Ishikawa (cell line): ENCODE data around the gene FAM120B.

Source experiments
- CEBPB ChIP-seq: IDR thresholded peaks from 2 replicates; pipeline ENCODE4 v1.6.1; 2012
- CREB1 ChIP-seq: IDR thresholded peaks from 2 replicates; pipeline ENCODE4 v1.6.1; 2012; ENCODE audit warnings: low read depth
- EGR1 ChIP-seq: IDR thresholded peaks from 2 replicates; pipeline ENCODE4 v1.6.1; 2012
- EP300 ChIP-seq: IDR thresholded peaks from 2 replicates; pipeline ENCODE4 v1.6.1; 2012; ENCODE audit warnings: borderline replicate concordance
- FOXM1 ChIP-seq: IDR thresholded peaks from 2 replicates; pipeline ENCODE4 v1.6.1; 2012; ENCODE audit warnings: low read depth, borderline replicate concordance
- MAX ChIP-seq: IDR thresholded peaks from 2 replicates; pipeline ENCODE4 v1.6.1; 2012
- NFIC ChIP-seq: IDR thresholded peaks from 2 replicates; pipeline ENCODE4 v1.6.1; 2012
- RAD21 ChIP-seq: IDR thresholded peaks from 2 replicates; pipeline ENCODE4 v1.6.1; 2012; ENCODE audit warnings: low read depth
- REST ChIP-seq: IDR thresholded peaks from 2 replicates; pipeline ENCODE4 v1.6.1; 2012; ENCODE audit warnings: low read depth, mild to moderate bottlenecking
- TAF1 ChIP-seq: IDR thresholded peaks from 2 replicates; pipeline ENCODE4 v1.6.1; 2012; ENCODE audit warnings: low read depth, mild to moderate bottlenecking
- TCF12 ChIP-seq: IDR thresholded peaks from 2 replicates; pipeline ENCODE4 v1.6.1; 2012; ENCODE audit warnings: low read depth
- TEAD4 ChIP-seq: IDR thresholded peaks from 2 replicates; pipeline ENCODE4 v1.6.1; 2012
- YY1 ChIP-seq: IDR thresholded peaks from 2 replicates; pipeline ENCODE4 v1.6.1; 2012; ENCODE audit warnings: low read depth
- ZBTB7A ChIP-seq: IDR thresholded peaks from 2 replicates; pipeline ENCODE4 v1.6.1; 2012; ENCODE audit warnings: low read depth
- TF ChIP-seq, protein P1 (sequence below): IDR thresholded peaks from 2 replicates; pipeline ENCODE4 v1.6.1; 2012

Gene FAM120B

DNA sequence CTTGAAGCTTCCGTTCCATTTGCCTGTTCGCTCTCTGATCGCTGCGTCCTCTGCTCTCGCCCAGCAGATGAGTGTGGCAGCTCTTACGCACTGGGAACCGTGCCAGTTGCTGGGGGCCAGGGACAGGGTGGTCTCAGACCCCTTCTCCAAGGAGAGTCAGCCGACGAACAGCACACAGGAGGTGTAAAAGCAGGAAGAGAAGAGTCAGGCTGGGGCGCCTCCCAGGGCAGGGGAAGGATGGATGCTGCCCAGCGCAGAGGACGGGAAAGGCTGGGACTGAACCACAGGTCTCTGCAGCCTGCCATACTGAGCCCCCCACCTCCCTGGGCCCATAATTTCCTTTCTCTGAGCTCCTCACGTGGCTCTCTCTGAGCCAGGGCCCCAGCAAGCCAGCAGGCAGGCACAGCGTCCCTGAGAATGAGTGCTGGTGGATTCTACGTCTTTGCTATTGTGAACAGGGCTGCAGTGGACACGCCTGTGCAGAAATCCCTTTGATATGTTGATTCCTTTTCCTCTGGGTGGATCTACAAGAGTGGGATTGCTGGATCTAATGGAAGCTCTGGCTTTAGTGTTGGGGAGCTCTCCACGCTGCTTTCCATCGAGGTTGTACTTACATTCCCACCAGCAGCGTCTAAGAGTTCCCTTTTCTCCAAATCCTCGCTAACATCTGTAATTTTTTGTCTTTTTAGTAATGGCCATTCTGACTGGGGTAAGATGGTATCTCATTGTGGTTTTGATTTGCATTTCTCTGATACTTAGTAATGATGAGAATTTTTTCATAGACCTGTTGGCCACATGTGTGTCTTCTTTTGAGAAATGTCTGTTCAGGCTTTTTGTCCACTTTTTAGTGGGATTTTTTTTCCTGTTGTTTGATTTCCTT lies 142.4 kb downstream of the FAM120B start:
- TF ChIP-seq TAF1 (no peak), ZBTB7A (no peak), EP300 (no peak), CREB1 (no peak), CEBPB (no peak), RAD21 (no peak), TCF12 (no peak), TEAD4 (no peak), MAX (no peak), YY1 (no peak), REST (no peak), EGR1 (no peak), NFIC (no peak), FOXM1 (no peak)
- TF ChIP-seq, protein P1, sequence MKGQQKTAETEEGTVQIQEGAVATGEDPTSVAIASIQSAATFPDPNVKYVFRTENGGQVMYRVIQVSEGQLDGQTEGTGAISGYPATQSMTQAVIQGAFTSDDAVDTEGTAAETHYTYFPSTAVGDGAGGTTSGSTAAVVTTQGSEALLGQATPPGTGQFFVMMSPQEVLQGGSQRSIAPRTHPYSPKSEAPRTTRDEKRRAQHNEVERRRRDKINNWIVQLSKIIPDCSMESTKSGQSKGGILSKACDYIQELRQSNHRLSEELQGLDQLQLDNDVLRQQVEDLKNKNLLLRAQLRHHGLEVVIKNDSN = no peak

GRCh38 chr6:170449835-170450753 lies 143.5 kb downstream of the FAM120B start:
- no peak for TF ChIP-seq RAD21
- no peak for TF ChIP-seq FOXM1
- TF ChIP-seq REST = no peak
- no peak for TF ChIP-seq EP300
- TF ChIP-seq, protein P1 = no peak
- no peak for TF ChIP-seq NFIC
- no peak for TF ChIP-seq ZBTB7A
- TF ChIP-seq CEBPB = no peak
- TF ChIP-seq TAF1 = no peak
- no peak for TF ChIP-seq EGR1
- no peak for TF ChIP-seq TCF12
- TF ChIP-seq TEAD4 = no peak
- no peak for TF ChIP-seq MAX
- no peak for TF ChIP-seq YY1

DNA sequence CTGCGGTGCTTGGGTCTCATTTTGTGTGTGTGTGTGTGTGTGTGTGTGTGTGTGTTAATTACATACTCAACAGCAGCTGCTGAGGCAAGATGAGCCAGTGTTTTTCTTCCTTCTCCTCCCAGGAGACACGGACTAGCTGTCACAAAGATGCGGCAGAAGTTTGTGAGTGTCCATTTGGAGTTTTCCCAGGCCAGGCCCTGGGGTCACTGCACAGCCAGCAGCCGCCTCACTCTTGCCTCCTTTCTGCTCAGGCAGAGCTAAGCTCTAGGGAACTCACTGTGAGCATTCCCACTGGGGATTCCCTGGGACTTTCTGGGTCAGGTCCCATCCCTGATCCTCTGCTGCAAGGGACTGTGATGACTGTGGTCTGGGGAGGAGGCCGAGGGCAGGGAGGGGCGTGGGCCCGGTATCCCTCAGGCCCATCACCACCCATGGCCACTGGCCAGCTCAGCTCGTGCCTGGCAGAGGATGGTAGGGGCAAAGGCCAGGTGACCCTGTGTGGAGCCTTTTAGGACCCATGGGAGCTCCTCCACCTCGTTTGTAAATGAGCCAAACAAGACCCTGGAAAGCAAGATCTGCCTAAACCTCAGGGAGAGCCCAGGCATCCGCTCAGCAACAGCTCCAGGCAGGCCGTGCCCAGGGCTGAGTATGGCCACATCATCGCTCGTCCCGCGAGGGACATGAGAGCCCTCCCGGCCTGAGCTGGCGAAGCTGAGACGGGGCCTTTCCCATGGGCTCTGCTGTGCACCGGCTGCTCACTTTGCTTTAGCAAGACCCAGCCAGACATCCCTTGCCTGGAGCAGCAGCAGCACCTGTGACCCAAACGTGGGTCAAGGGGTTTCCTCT lies 144.6 kb downstream of the FAM120B start:
- TF ChIP-seq TEAD4 = no peak
- TF ChIP-seq ZBTB7A = no peak
- TF ChIP-seq TAF1 = no peak
- TF ChIP-seq NFIC = no peak
- no peak for TF ChIP-seq CREB1
- TF ChIP-seq REST = no peak
- TF ChIP-seq, protein P1 = no peak
- TF ChIP-seq FOXM1 = no peak
- no peak for TF ChIP-seq YY1
- no peak for TF ChIP-seq CEBPB
- TF ChIP-seq EP300 = no peak
- no peak for TF ChIP-seq TCF12
- TF ChIP-seq MAX = no peak
- no peak for TF ChIP-seq EGR1
- no peak for TF ChIP-seq RAD21
